ENCODE measurements around the gene BBS10. TPM values are rescaled to one million over a fixed set of nuclear protein-coding genes. Genes with fewer than 3 reads are reported as not detected.
"Not testable (repeated sequence)": the region's sequence is repeated elsewhere in the genome, so short reads cannot be mapped to it uniquely, and the experiment has no call there.

Gene BBS10
- total RNA-seq, 1 donor from 2014 or later = 11.9 TPM

DNA sequence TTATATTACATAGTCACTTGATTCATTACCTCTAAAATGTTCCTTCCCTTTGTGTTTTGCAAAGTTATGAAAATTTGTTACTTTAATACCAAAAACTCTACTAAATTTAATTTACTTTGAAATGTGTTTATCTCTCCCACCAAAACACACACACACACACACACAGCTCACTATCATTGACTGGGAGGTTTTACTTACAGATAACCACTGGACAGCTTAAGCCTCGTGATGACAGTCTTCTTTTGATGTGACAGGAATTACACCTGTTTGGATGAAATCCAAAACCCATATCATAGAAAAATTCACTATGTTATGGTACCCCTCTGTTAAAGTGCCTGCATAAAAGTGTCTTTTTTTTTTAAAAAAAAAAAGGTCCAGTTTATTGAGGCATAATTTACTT lies 15.6 kb downstream of the BBS10 start:
- DNase-seq (ENCODE audit: low read depth, low spot score) = no peak

- no peak for DNase-seq (ENCODE audit: low read depth, low spot score)
Measured at GRCh38 chr12:76329606-76330005, 18.6 kb downstream of the BBS10 start.

DNA sequence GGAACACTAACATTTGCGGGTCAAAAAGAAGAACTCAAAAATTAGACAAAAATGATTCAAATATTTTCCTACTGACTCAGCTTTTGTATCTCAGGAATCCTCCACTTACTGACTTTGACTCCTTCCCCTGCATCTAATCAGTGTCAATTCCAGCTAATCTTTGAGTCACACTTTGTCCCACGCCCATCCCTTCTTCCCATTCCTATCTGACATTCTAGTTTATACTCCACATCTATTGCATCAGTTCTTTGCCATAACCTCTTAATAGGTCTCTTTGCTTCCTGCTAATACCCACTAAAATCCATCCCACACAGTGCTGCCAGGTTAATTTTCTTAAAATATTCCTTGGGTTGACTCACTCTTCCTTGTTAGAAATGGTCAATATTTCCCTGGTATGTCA lies 19.1 kb downstream of the BBS10 start:
- DNase-seq (ENCODE audit: low read depth, low spot score) = no peak

DNA sequence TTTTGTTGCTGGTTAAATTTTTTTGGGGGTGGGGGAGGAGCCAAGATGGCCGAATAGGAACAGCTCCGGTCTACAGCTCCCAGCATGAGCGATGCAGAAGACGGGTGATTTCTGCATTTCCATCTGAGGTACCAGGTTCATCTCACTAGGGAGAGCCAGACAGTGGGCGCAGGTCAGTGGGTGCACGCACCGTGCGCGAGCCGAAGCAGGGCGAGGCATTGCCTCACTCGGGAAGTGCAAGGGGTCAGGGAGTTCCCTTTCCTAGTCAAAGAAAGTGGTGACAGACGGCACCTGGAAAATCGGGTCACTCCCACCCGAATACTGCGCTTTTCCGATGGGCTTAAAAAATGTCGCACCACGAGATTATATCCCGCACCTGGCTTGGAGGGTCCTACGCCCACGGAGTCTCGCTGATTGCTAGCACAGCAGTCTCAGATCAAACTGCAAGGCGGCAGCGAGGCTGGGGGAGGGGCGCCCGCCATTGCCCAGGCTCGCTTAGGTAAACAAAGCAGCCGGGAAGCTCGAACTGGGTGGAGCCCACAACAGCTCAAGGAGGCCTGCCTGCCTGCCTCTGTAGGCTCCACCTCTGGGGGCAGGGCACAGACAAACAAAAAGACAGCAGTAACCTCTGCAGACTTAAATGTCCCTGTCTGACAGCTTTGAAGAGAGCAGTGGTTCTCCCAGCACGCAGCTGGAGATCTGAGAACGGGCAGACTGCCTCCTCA lies 28.5 kb downstream of the BBS10 start:
- not testable (repeated sequence) for DNase-seq (ENCODE audit: low read depth, low spot score)

DNA sequence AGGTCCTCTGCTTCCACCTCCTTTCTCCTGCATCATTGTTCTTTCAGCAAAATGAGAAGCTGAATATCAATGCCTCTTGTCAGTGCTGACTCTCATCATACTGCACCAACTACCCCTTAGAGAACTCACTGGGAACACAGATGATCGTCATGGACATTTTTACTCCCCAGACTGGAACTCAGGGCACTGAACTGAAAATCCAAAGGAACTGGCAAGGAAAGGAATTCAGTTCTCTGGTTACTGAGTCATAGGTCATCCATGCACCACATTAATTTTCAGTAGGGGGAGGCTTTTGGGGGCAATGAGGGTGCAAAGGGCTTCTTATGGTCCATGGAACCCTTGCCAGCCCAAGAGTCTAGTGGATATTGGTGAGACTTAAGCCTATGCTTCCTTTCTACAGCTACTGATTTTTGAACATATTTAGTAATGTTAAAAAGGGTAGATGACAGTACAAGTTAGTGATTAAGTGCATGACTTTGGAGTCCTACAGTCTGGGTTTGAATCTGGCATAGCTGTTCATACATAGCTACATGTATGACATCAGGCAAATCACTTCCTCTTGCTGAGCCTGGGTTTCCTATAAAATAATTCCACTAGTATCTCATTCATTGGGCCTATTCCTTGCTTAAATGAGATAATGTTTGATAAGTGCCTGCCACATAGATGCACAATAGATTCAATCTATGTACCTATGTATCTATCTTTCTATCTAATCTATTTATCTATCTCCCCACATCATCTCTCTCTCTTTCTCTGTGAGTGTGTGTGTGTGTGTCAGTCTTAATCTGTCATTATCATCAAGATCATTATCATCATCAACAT lies 29.2 kb downstream of the BBS10 start:
- no peak for DNase-seq (ENCODE audit: low read depth, low spot score)

GRCh38 chr12:76317976-76318375 lies 30.2 kb downstream of the BBS10 start:
- DNase-seq (ENCODE audit: low read depth, low spot score) = no peak

DNA sequence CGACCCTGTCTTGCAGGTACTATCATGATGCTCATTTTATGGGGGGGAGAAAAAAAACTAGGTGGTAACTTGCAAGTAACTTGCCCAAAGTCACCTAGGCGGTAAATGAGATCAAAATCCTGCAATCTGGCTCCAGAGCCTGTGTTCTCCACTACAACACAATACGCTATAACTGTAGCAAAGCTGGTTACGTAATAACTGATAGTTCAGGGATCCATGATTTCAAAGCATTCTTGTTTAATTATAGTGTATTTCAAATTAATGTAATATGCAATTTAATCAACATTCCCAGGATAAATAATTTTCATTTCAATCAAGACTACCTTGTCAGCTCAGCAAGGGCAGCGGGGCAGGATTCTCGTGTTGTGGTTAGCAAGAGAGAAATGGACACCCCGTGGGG lies 31.7 kb downstream of the BBS10 start:
- no peak for DNase-seq (ENCODE audit: low read depth, low spot score)

GRCh38 chr12:76313299-76313698 lies 34.9 kb downstream of the BBS10 start:
- no peak for DNase-seq (ENCODE audit: low read depth, low spot score)

DNA sequence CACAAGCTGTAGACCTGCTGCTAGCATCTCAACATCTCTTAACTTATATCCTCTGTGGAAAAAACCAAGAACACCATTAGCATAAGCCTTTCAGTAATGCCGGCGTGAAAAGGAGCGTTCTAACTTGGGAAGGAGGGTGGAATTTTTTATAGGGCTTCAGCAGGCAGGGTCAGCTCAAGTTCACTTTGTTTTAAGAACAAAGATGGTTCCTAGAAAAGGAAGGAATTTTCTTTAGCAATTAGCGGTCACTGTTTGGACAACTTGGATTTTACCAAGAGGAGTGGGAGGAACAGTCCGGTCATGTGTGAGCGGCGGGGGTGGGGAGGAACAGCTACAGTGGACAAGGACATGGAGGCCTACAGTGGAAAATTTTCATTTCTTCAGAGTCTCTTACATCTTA lies 35.9 kb downstream of the BBS10 start:
- no peak for DNase-seq (ENCODE audit: low read depth, low spot score)

GRCh38 chr12:76311796-76312195 lies 36.4 kb downstream of the BBS10 start:
- DNase-seq (ENCODE audit: low read depth, low spot score) = no peak

DNA sequence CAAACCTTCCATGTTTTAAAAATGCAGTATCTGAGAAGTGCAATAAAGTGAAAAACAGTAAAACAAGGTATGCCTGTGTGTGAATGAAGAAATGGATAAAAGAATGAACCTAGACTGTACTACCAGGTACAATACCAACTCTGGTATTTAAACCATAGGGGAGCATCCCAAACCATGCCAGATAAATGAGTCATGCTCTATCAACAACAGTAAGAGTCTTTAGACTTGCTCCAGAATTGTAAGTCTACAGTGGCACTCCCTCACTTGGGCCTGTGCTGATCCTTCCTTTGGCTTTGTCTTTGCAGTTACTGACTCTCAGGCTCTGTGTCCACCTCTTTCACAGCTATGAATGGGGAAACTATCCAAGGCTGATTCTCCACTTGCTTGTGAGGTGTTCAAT lies 38.1 kb downstream of the BBS10 start:
- no peak for DNase-seq (ENCODE audit: low read depth, low spot score)

- peak; percentile 43 for DNase-seq (ENCODE audit: low read depth, low spot score)
Measured at GRCh38 chr12:76308866-76309265, 39.3 kb downstream of the BBS10 start.

DNA sequence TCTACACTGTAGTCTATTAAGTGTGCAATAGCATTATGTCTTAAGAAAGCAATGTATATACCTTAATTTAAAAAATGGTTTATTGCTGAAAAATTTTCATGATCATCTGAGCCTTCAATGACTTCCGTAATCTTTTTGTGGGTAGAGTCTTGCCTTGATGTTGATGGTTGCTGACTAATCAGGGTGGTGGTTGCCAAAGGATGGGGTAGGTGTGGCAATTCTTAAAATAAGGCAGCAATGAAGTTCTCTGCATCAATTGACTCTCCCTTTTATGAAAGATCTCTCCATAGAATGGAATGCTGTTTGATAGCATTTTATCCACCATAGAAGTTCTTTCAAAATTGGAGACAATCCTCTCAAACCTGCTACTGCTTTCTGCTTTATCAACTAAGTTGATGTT lies 41.1 kb downstream of the BBS10 start:
- no peak for DNase-seq (ENCODE audit: low read depth, low spot score)

- DNase-seq (ENCODE audit: low read depth, low spot score) = no peak
Measured at GRCh38 chr12:76303989-76304460, 44.2 kb downstream of the BBS10 start.

DNA sequence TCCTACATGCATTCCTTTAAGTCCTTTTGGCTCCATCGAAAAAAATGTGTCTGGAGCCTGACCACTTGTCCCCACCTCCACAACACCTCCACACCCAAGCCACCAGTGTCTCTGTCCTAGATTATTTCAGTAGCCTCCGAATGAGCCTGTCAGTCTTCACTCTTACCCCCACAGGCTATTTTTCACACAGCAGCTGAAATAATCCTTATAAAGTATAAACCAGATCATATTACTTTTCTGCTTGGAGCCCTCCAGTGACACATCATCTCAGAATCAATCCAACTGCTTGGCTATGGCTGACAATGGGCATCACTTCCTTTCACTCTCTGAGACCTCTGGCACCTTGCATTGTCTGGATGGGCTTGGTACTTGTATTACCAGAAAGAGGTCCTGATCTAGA lies 44.9 kb downstream of the BBS10 start:
- no peak for DNase-seq (ENCODE audit: low read depth, low spot score)

GRCh38 chr12:76300297-76300665 lies 47.9 kb downstream of the BBS10 start:
- DNase-seq (ENCODE audit: low read depth, low spot score) = no peak

DNA sequence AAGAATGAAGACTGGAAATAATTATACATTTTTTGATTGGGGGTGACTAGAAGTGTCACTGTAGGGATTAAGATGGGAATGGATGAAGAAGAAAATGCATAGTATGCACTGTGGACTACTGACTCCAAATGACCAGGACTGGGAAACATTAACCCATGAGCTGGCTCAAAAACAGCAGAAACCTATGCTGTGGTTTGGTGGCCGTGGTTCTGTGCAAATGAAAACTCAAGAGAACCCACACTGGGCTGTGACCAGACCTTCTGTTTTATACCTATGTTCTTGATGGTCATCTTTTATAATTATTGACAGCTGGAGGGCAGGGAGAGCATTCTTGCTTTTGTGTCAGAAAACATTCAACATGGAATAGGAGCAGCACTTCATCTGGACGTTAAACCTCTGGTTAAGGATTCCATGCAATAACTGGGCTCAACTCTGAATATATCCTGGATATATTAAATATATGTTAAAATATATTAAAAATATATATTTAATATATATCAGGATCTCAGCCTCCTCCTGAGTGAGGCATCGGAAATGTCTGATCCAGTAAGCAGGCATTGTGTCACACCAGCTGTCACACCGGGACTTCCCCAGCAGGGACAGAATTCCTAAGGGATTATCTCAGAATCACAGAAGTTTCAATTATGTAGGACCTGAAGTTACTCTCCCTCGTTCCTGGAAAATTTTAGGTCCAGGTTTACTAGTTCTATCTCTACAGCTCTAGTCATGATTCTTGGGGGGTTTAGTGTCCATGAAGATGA lies 48.5 kb downstream of the BBS10 start:
- no peak for DNase-seq (ENCODE audit: low read depth, low spot score)

Other genes starting within 250 kb of the BBS10 start
- 33.8 and 39.2 TPM in 2 replicates for gene OSBPL8, start 211.4 kb upstream of the BBS10 start, total RNA-seq

Data from pulmonary artery endothelial cell (primary cell).